Panc1 (cell line): ENCODE data around the gene RAP1GAP. TPM values are rescaled to one million over a fixed set of nuclear protein-coding genes. Genes with fewer than 3 reads are reported as not detected.
A peak's percentile ranks its signal among the peaks of the same experiment; 100 is the strongest.

Experiments
- ATAC-seq: fragments of 200-7000 bp; cut with Tn5 transposase; 2 replicates; pipeline ENCODE4 v1.9.1; 2020; ENCODE audit warnings: mild to moderate bottlenecking, moderate library complexity
- BruUV-seq: library from RNA; stranded (reverse); fragments of 400-500 nt; replicated peaks from 2 replicates; lab custom pipeline; 2021; lab: Mats Ljungman, UMichigan
- CTCF ChIA-PET: fragments of 300-600 bp; sonication (Branson Sonifier 250); formaldehyde crosslinking; loops from one replicate; lab custom pipeline; 2022; ENCODE audit warnings: antibody characterized with exemption; lab: Charles Lee
- POLR2A ChIA-PET: fragments of 300-600 bp; sonication (Branson Sonifier 250); formaldehyde crosslinking; loops from one replicate; lab custom pipeline; 2022; ENCODE audit warnings: antibody characterized with exemption; lab: Charles Lee
- DNase-seq: peaks from one replicate; pipeline ENCODE4 v3.0.0-alpha.2; 2010; ENCODE audit warnings: low read depth, low spot score
- H3K27ac ChIP-seq: 2 replicates; pipeline ENCODE4 v1.5.1; 2011; ENCODE audit warnings: mild to moderate bottlenecking, low read length, inconsistent platforms
- H3K27me3 ChIP-seq: fragments of 200-500 bp; sonication (Bioruptor generic); 2 replicates; pipeline ENCODE4 v1.6.0; 2014; ENCODE audit warnings: low read length, inconsistent platforms; ENCODE audit not compliant: control insufficient read depth, insufficient read depth
- H3K36me3 ChIP-seq: fragments of 200-500 bp; sonication (Bioruptor generic); 2 replicates; pipeline ENCODE4 v1.5.1; 2014; ENCODE audit warnings: inconsistent platforms, mild to moderate bottlenecking, low read length, moderate library complexity; ENCODE audit not compliant: control insufficient read depth, insufficient read depth
- H3K4me1 ChIP-seq: 2 replicates; pipeline ENCODE4 v1.5.1; 2011; ENCODE audit warnings: inconsistent platforms, mild to moderate bottlenecking, low read length, moderate library complexity; ENCODE audit not compliant: control insufficient read depth, insufficient read depth
- H3K4me3 ChIP-seq, 2 experiments: 2 replicates each; pipeline ENCODE4 v1.5.1; 2011 to 2012; ENCODE audit warnings: low read depth in 2 of 2, low read length in 2 of 2, mild to moderate bottlenecking in 2 of 2, inconsistent platforms in 1 of 2, moderate library complexity in 1 of 2
- H3K9me3 ChIP-seq: fragments of 200-500 bp; sonication (Bioruptor generic); 2 replicates; pipeline ENCODE4 v1.5.1; 2014; ENCODE audit warnings: low read depth, mild to moderate bottlenecking, inconsistent platforms, low read length, moderate library complexity; ENCODE audit not compliant: control insufficient read depth, insufficient read depth
- POLR2AphosphoS5 ChIP-seq: IDR thresholded peaks from 2 replicates; pipeline ENCODE4 v1.6.1; 2012; ENCODE audit warnings: mild to moderate bottlenecking, low read depth, low read length, moderate library complexity
- SIN3A ChIP-seq: IDR thresholded peaks from 2 replicates; pipeline ENCODE4 v1.6.1; 2012; ENCODE audit warnings: low read depth, mild to moderate bottlenecking, low read length, moderate library complexity, borderline replicate concordance; ENCODE audit not compliant: insufficient read depth
- TCF7L2 ChIP-seq: IDR thresholded peaks from 2 replicates; pipeline ENCODE4 v1.6.1; 2011; ENCODE audit warnings: mild to moderate bottlenecking, low read depth, low read length, inconsistent platforms
- in situ Hi-C: cut with HindIII; loops from 2 replicates; pipeline ENCODE4 v1.10.0; 2016; ENCODE audit warnings: low sequenced_read_pairs, low pct_unique_long_range_greater_than_20kb
- intact Hi-C: fragments of 100-400 bp; cut with micrococcal nuclease; formaldehyde crosslinking; loops from one replicate; pipeline ENCODE4 v1.10.0; 2022; ENCODE audit not compliant: unreplicated experiment
- total RNA-seq: library from RNA; stranded (reverse); gene quantifications from one replicate; pipeline ENCODE4 v1.2.1, GENCODE V29; 2021; ENCODE audit not compliant: unreplicated experiment
- TF ChIP-seq, protein P1 (sequence below), 2 experiments: IDR thresholded peaks; 2 replicates each; pipeline ENCODE4 v1.6.1; 2011 to 2012; ENCODE audit warnings: low read depth in 2 of 2, control low read depth in 1 of 2, low read length in 1 of 2, mild to moderate bottlenecking in 1 of 2, moderate library complexity in 1 of 2; ENCODE audit not compliant: insufficient read depth in 1 of 2
- TF ChIP-seq, protein P2 (sequence below): fragments of 450-650 bp; IDR thresholded peaks from 2 replicates; pipeline ENCODE4 v1.5.1; 2017; ENCODE audit warnings: mild to moderate bottlenecking

Gene RAP1GAP
- total RNA-seq, 1 experiment from 2014 or later: 4.6 TPM

DNA sequence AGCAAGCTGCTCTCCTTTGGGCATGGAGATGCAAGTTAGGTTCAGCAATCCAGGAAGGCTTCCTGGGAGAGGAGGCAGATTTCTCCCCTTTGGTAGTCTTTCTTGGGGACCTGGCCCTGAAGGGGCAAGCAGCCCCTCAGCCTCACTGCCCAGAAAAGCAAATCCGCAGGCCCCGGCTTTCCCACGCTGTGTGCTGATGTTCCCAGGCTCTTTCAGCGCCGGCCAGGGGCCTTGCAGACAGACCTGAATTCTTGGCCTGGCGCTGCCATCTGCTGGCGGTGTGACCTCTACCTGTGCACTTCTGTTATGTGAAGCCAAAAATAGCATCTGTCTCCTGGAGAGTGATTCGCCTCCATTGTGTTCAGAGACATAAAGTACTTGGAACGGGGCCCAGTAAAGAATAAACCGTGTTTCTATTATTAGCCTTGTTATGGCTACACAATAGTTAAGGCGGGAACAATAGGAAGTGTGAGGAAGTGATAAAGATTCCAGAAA lies 95.1 kb downstream of the RAP1GAP start:
- Histone ChIP-seq H3K36me3 (no peaks in the 10 kb centered on the region), H3K27me3 (no peaks in the 10 kb centered on the region), H3K4me1 (no peaks in the 10 kb centered on the region; the same call in none of the 2 replicates), H3K9me3 (no peaks in the 10 kb centered on the region), H3K27ac (no peak overlapping the region), H3K4me3 (no peak overlapping the region)
- intact Hi-C loops: loop anchor here (2.0 kb wide), 1 partner anchor 203 kb away; no protein-coding TSS in a partner anchor
- ATAC-seq (peak; percentile 90), DNase-seq (no peak)
- CTCF ChIA-PET: interaction anchor here (1.2 kb wide), 1 partner anchor 26 kb away, joined by 3 read pairs; no protein-coding TSS in a partner anchor
- no TSS peak for BruUV-seq
- in situ Hi-C loops: no loop called here
- POLR2A ChIA-PET: no interaction called here
- TF ChIP-seq POLR2AphosphoS5: no peak
- no peak for TF ChIP-seq SIN3A
- no peak for TF ChIP-seq TCF7L2
- TF ChIP-seq, protein P1, sequence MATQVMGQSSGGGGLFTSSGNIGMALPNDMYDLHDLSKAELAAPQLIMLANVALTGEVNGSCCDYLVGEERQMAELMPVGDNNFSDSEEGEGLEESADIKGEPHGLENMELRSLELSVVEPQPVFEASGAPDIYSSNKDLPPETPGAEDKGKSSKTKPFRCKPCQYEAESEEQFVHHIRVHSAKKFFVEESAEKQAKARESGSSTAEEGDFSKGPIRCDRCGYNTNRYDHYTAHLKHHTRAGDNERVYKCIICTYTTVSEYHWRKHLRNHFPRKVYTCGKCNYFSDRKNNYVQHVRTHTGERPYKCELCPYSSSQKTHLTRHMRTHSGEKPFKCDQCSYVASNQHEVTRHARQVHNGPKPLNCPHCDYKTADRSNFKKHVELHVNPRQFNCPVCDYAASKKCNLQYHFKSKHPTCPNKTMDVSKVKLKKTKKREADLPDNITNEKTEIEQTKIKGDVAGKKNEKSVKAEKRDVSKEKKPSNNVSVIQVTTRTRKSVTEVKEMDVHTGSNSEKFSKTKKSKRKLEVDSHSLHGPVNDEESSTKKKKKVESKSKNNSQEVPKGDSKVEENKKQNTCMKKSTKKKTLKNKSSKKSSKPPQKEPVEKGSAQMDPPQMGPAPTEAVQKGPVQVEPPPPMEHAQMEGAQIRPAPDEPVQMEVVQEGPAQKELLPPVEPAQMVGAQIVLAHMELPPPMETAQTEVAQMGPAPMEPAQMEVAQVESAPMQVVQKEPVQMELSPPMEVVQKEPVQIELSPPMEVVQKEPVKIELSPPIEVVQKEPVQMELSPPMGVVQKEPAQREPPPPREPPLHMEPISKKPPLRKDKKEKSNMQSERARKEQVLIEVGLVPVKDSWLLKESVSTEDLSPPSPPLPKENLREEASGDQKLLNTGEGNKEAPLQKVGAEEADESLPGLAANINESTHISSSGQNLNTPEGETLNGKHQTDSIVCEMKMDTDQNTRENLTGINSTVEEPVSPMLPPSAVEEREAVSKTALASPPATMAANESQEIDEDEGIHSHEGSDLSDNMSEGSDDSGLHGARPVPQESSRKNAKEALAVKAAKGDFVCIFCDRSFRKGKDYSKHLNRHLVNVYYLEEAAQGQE (IDR thresholded peaks at IDR 0.05; ENCODE audit: insufficient read depth in 1 of 2, low read depth in 2 of 2, low read length in 1 of 2): no peak

DNA sequence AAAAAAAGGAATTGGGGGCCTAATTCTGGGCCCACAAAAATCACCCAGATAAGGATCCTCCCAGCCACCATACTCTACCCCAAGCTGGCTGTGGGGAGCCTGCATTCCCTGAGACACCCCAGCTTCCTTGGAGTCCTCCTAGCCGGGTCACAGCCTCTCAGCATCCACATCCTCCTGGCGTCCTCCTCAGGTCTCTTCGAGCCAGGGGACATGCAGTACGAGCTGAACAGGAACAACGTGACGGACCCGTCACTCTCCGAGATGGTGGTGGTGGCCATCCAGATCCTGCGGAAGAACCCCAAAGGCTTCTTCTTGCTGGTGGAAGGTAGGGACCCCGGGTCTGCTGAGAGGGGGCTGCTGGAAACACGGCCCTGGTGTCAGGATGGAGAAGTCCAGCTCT lies 95.7 kb downstream of the RAP1GAP start:
- Histone ChIP-seq H3K4me3 (no peak overlapping the region), H3K9me3 (no peaks in the 10 kb centered on the region), H3K27ac (no peak overlapping the region), H3K36me3 (no peaks in the 10 kb centered on the region), H3K4me1 (no peaks in the 10 kb centered on the region; the same call in none of the 2 replicates), H3K27me3 (no peaks in the 10 kb centered on the region)
- CTCF ChIA-PET: interaction anchor here (0.7 to 1.2 kb wide), 3 partner anchors 25 to 197 kb away, joined by 3 to 4 read pairs (median 4); no protein-coding TSS in a partner anchor
- POLR2A ChIA-PET: no interaction called here
- DNase-seq (no peak), ATAC-seq (no peak)
- in situ Hi-C loops (no loop called here), intact Hi-C loops (no loop called here)
- no peak for TF ChIP-seq SIN3A
- TF ChIP-seq, protein P2, sequence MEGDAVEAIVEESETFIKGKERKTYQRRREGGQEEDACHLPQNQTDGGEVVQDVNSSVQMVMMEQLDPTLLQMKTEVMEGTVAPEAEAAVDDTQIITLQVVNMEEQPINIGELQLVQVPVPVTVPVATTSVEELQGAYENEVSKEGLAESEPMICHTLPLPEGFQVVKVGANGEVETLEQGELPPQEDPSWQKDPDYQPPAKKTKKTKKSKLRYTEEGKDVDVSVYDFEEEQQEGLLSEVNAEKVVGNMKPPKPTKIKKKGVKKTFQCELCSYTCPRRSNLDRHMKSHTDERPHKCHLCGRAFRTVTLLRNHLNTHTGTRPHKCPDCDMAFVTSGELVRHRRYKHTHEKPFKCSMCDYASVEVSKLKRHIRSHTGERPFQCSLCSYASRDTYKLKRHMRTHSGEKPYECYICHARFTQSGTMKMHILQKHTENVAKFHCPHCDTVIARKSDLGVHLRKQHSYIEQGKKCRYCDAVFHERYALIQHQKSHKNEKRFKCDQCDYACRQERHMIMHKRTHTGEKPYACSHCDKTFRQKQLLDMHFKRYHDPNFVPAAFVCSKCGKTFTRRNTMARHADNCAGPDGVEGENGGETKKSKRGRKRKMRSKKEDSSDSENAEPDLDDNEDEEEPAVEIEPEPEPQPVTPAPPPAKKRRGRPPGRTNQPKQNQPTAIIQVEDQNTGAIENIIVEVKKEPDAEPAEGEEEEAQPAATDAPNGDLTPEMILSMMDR: no peak
- TF ChIP-seq POLR2AphosphoS5: no peak
- TF ChIP-seq, protein P1 (IDR thresholded peaks at IDR 0.05; ENCODE audit: insufficient read depth in 1 of 2, low read depth in 2 of 2, low read length in 1 of 2): no peak
- TF ChIP-seq TCF7L2: no peak
- no TSS peak for BruUV-seq
